NCI-H226 (cell line): Measurements from ENCODE around the gene DRC1.

Experiments used
- DNase-seq: peaks from one replicate; pipeline ENCODE4 v3.0.0-alpha.2; 2015

Gene DRC1

GRCh38 chr2:26400723-26401122 is 997 bp upstream of the DRC1 start:
- DNase-seq = no peak

- no peak for DNase-seq
Observed at GRCh38 chr2:26407526-26407925, 5.8 kb downstream of the DRC1 start.

GRCh38 chr2:26409785-26410184 is 8.1 kb downstream of the DRC1 start:
- no peak for DNase-seq

- DNase-seq = no peak
Observed at GRCh38 chr2:26410764-26411243, 9.1 kb downstream of the DRC1 start.

GRCh38 chr2:26411419-26411818 is 9.7 kb downstream of the DRC1 start:
- no peak for DNase-seq

- peak; percentile 6 for DNase-seq
Observed at GRCh38 chr2:26412091-26412673, 10.5 kb downstream of the DRC1 start.

- DNase-seq = no peak
Observed at GRCh38 chr2:26414311-26414710, 12.6 kb downstream of the DRC1 start.

- no peak for DNase-seq
Observed at GRCh38 chr2:26421961-26422360, 20.2 kb downstream of the DRC1 start.

- DNase-seq = no peak
Observed at GRCh38 chr2:26422947-26423629, 21.4 kb downstream of the DRC1 start.

- DNase-seq = no peak
Observed at GRCh38 chr2:26423750-26424149, 22.0 kb downstream of the DRC1 start.

GRCh38 chr2:26424221-26424620 is 22.5 kb downstream of the DRC1 start:
- no peak for DNase-seq

- no peak for DNase-seq
Observed at GRCh38 chr2:26428846-26429245, 27.1 kb downstream of the DRC1 start.

GRCh38 chr2:26429779-26430578 is 28.3 kb downstream of the DRC1 start:
- DNase-seq = no peak

GRCh38 chr2:26430826-26431225 is 29.1 kb downstream of the DRC1 start:
- no peak for DNase-seq

GRCh38 chr2:26432363-26432762 is 30.6 kb downstream of the DRC1 start:
- no peak for DNase-seq

- no peak for DNase-seq
Observed at GRCh38 chr2:26432859-26433258, 31.1 kb downstream of the DRC1 start.

- DNase-seq = no peak
Observed at GRCh38 chr2:26435106-26435505, 33.4 kb downstream of the DRC1 start.

GRCh38 chr2:26438526-26438925 is 36.8 kb downstream of the DRC1 start:
- DNase-seq = no peak

GRCh38 chr2:26438926-26439325 is 37.2 kb downstream of the DRC1 start:
- no peak for DNase-seq

- DNase-seq = no peak
Observed at GRCh38 chr2:26442301-26442700, 40.6 kb downstream of the DRC1 start.

GRCh38 chr2:26442707-26443106 is 41.0 kb downstream of the DRC1 start:
- no peak for DNase-seq

GRCh38 chr2:26444236-26444635 is 42.5 kb downstream of the DRC1 start:
- no peak for DNase-seq

- DNase-seq = no peak
Observed at GRCh38 chr2:26448651-26449050, 46.9 kb downstream of the DRC1 start.
